GM21737 (cell line): ENCODE data around the gene PCED1B.

ENCODE experiments used
- ATAC-seq: cut with Tn5 transposase; IDR thresholded peaks from one replicate; pipeline ENCODE4 v1.9.1; 2021; ENCODE audit warnings: mild to moderate bottlenecking, moderate library complexity; ENCODE audit not compliant: unreplicated experiment

The PCED1B gene

DNA sequence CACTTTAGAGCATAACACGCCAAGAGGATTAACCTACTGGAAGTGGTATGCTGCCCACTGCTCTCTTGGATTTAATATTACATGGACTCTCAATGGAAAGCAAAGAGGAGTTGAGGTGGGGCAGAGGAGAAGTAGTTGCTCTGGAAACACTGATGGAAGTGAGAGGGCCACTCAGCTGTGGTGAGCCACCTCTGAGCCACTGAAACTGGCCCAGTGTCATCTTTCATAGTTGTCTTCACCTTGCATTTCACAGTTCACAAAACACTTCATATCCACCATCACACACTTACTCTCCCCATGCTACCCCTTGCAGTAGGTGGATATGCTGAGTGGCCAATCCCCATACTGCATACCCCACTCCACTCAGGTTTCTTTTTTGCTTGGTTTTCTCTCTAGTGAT lies 12.2 kb upstream of the PCED1B start:
- no peak for ATAC-seq

DNA sequence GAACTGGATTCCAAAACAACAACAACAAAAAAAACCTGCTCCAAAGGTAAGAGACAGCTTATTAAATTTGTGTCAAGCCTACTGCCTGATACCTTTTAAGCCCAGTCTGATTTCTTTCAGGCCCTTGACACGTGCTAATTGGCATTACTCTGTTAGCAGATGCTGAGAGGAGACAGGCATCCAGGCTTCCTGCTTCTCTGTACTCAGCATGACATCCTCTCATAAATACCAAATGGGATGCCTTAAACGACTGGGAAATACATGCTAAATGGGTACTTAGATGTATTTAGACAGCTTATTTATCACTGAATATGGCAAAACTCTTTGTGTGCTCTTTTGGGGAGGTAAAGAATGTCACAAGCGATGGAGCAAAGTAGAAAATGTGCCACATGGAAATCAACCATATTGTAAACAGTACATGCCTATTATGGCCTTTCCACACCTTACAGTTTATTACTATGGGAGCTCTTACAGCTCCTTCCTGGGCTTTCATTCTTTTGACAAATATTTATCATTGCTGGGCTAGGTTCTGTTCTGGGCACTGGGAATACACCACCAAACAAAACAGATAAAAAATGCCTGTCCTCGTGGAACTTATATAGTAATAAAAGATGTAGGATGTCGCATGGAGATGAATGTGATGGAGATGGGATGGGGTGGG lies 11.5 kb upstream of the PCED1B start:
- ATAC-seq: no peak

DNA sequence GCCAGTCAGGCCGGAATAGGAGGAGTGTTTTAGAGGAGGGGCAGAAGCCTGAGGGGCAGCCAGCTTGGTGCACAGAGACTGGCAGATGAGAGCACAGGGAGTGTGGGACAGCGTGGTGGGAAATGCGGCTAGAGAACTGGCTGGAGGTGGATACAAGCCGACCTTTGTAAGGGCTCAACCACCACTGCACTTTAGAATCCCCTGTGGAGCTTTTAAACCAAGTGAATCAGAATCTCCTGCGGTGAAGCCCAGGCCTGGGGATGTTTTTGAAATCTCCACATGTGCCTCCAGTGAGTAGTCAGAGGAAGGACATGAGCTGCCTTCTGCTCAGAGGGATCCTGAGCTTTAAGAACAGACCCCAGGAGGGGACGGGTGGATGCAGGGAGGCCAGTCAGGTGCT lies 10.9 kb upstream of the PCED1B start:
- no peak for ATAC-seq

DNA sequence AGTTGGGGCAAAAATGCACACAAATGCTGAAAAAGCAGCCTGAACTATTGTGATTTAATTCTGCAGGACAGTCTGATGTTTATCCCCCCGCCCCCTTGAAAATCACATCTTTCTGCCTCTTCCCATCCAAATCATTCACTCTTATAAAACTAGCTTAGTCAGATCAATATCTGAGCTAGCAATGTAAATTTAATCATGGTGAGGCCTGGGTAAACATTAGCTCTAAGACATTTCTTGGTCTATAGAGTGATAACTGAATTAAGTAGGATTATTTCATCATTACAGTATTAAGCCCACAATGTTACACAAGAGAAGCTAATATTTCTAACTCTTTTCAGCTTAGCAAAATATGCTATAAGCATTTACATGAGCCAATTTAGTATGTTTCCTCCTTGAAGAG lies 9.1 kb upstream of the PCED1B start:
- ATAC-seq: no peak

DNA sequence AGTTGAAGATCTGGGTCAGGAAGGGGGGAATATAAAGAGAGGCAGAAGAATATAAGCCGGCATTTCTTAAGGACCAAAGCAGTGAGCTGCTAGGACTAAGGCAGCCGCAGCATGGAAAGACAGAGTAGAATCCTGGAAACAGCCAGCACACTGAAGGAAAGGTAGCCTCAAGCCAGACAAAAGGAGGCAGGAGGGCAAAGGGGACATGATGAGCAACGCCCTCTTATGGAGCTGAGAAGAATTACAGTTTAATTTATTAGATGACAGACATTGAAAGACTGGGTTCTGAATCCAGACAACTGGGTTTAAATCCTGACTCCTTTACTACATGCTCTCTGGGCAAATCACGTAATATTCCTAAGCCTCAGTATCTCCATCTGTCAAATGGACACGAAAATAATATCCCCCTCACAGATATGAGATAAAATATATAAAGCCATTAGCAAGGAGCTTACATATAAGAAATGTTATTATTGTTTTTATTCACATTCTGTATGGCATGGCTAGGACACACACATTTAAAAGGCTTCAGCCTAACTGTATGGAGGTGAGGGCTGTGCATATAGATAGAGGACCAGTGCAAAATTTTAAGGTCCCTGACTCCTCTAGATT lies 8.1 kb upstream of the PCED1B start:
- ATAC-seq: no peak

DNA sequence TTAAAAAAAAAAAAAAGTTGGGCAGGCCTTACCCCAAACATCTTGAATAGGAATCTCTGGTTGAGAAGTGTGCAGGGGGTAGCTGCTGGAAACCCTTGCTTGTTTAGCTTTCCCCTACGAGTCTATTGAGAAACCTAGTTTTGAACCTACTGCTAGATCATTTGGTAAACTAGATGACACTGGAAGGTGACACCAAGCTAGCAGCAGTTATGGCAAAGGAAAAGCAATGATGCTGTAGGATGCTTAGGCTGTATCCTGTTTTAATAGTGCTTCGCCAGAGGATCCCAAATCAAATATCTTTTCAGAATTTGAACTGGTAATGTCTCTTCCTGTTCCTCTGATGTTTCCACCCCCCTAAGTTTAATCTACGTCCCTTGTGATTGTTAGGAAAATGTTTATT lies 5.5 kb upstream of the PCED1B start:
- ATAC-seq: no peak

DNA sequence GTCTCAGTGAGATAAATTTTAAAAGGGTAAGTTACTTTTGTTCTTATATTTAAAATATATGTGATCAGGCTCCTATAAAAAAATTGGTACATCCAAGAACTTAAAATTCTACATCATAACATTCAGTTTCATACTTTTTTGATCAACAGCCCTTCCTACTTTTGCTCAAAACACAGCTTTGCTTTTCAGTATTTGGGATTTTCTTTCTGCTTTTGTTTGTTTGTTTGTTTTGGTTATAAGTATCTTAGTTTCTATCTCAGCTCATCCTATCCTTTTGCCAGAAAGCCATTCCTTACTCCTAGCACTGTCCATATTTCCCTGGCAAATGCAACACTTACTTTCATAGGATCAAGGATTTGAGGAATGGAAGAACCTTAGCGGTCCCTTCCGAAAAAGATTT lies 4.7 kb upstream of the PCED1B start:
- ATAC-seq: no peak

DNA sequence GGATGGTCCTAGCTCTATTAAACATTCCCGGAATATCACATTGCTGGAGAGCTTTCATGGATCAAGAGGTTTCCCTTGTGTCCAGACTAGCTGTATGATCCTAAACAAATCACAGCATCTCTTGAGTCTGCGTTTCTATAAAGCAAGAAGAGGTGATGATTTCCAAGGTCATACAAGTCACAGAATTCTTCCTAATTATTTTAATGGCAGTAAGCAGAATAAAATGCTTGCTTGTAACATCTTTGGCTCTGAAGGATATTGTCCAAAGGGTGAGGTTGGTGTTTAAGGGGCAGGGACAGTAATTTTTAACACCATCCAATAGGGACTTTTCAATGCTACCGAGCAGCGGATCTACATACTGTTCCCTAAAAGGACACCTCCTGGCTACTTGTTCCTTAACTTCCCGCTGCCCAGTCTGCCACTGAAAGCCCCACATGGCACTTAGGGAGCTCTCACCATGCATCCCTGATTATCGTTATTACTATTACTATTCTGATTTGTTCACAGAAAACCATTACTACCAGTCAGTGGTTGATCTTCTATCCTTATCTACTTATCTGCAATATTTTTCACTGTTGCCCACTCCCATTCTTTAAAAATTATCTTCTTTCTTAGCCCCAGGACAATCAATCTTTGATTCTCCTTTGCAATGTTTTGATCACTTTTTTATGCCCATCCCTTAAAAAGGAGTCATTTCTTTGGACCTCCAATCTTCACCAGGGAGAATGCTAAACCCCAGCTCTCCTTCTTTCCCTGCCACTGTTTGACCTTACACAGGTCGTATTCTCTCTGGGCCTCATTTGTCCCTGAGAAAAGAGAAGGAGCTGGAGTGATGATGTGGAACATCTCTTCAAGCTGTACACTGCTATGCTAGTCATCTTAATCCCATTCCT lies 4.0 kb upstream of the PCED1B start:
- no peak for ATAC-seq

DNA sequence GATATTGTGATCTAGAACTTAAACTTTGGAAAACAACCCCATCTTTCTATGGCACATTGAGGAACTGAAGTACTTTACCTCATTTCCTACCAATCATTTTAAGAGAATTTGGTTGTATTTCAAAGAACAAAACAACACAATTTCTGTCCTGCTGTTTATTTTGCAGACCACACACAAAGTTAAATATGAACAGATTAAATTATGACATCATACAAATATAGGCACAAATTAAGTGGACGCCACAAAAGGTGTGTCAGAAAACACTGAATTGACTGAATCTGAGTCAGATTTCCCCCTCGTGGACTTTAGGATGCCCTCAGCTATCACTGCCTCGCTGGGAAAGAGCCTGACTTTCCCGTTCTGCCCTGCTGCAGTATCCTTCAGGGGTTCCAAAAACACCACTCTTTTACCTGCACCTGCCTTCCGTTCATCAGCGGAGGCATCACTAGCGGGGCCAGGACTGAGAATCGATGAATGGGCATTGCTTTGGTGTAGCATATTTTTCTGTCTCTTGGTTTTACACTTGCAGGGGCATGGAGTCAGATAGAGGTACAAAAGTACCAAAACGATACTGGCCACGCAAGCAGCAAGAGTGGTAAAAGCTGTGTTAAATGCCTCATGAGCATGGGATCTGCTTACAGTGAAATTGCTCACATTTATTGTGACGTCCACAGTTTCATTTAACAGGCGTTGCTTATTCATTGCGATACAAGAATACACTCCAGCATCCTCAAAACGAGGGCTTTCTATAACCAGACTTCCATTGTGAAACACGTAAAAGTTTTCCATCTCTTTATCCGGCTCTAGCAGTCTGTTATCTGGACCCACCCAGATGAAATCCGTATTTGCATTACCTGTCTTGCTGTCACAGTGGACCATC lies 2.0 kb upstream of the PCED1B start:
- ATAC-seq: no peak

DNA sequence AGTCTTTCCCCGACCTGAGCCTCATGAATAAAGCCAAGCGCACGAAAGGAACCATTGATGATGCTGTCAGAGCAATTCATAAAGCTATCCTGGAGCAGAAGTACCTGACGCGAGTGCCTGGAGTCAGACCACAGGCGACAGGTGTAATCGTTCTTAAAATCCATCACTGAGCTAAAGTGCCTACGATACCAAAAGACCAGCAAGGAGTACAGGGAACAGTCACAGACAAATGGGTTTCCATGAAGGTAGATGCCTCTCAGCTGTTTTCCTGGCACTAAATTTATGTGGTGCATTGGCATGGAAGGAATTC lies 1.4 kb upstream of the PCED1B start:
- ATAC-seq: no peak

DNA sequence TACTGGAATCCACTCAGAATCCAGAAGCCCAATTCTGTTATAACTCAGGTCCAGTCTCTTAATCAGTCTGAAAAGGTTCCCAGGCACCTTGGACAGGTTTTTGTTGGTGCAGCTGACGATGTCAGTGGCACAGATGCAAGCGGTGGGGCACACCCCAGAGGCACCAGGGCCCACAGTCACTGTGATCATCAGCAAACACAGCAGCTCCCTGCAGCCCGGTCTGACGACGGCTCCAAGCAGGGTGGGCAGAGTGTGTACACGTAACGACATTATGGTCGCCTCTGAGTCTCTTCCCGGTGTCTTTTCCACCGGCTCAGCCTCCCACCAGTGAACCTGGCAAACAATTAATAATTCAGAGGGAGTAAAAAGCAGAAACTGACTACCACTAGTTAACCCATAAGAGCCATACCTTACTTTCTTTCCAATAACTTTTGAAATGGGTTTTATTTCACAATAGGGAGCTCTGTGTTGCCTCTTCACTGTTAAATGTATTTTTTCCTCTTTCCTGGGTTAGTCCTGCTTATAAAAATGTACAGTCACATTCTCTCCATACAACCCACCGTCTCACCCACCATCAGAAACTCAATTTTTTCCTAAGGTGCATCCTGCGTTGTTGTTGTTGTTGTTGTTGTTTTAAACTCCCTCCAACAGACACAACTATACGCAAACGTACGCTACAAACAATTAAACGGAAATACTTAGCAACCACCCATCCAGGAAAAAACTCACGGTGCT lies 521 bp upstream of the PCED1B start:
- ATAC-seq: no peak

DNA sequence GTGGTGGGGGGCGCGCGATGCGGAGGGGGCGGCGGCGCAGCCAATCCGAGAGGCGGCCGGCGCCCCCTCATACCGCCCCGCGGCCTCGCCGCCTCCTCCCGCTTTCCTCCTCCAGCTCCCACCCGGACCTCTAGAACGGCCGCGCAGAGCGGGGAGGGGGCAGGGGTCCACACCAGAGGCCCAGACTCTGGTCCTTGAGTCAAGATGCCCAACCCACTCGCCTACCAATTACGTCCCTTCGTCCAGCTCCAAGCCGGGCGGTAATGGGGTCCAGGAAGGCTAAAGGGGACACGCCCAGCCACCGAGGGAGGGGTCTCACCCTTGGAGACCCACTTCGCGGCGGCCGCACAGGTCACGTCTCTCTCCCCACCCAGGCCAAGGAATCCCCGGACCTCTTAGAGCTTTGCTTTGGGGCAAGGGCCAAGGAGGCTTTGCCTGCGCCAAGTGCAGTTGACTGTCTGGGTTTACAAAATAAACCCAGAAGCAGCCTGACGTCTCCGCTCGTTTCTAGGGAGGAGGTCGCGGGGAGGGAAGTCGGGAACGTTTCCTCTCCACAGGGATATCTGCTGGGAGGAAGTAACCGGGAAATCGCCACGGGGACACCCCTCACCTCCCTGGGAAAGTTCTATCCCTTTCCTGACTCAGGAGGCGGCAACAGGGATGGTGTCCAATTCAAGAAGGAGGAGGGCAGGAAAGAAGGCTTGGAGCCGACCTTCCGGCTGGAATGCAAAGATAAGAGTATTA lies 732 bp downstream of the PCED1B start:
- no peak for ATAC-seq

DNA sequence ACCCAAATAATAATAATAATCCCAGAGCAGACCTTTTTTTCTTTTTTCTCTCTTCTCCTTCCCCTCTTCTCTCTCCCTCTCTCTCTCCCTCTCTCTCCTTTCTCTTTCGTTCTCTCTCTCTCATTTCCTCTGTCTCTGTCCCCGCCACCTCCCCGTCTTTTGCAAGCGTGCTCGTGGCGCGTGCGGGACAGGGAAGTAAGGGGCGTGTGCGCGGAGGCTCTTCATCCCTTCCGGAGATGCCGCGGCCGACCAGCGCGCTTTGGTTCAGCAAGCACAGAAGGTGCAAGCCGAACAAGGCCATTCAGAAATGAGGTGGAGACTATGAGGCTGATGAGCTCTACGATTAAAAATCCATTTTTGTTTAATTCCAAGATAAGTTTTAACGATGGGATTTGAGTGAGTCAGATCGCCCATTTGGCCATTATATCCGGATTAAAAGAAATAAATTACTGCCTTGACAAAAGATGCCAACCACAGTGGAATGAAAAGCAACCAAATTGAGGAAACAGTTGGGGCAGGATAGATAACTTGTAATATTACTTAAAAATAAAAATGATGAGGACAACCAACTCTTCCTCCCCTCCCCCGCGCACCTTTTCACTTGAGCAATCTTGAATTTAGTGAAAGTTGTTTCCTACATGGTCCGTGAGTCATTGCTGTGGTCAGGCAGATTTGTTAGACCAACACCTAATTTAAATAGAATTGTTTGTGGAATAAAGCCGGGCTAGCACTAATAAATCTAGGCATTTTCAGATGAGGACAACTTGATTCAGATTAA lies 1.5 kb downstream of the PCED1B start:
- ATAC-seq: no peak

DNA sequence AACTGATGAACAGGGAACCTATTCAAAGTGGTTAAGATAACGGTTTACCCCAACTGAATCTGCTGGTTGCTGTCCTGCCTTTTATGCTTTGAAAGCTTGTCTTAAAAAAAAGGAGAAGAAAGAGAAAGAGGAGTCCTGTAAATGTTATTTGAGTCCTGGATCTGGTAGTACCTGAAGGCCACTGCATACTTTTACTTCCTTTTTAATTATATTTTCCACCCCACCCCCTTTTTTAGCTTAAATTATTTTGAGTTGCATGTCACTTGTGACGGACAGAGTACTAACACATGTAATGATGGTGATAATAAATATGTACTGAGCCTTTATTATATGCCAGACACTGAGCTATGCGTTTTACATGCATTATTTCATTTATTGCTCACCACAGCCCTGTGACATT lies 2.9 kb downstream of the PCED1B start:
- no peak for ATAC-seq

DNA sequence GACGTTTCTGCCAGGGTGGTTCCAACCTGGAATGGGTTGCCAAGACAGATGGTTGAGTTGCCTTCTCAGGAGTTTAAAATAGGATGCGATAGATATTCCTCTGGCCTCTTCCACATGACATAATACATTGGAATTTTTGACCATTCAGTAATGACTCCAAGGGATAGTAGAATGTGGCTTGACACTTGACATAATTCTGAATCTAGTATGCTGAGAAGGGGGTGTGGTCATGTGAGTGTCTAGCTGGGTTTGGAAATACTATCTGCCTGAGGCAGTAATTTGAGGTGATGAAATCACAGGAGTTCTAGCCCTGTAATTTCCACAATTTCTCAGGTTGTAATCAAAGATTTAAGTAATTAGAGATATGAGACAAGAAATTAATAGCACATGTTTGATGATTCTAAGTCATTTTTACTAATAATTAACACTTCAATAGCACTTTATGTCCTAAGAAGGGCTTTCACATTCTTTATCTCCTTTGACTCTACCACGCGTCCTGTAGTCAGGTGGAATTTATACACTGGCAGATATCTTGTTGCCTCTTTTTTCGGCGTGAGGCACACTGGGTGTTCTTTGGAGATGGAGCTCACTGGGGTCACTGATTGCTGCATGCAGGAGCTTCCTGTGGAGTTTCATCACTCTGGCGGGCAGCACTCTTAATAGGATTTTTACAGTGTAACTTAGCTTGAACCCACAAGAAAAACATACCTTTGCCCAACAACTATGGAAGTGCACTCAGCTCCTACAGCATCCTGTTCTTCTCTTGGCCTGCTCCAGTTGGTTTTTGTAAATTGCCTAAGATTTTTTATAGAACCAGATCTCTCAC lies 3.6 kb downstream of the PCED1B start:
- no peak for ATAC-seq

DNA sequence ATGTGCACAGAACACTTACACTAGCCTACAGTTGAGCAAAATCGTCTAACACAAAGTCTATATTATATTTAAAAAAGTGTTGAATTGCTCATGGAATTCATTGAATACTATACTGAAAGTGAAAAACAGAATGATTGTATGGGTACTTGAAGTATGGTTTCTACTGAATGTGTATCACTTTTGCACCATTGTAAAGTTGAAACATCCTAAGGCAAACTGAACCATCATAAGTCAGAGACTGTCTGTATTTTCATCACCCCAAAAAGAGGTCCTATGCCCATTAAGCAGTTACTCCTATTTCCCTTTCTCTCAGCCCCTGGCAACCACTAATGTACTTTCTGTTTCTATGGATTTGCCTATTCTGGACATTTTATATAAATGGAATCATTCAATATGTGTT lies 4.8 kb downstream of the PCED1B start:
- no peak for ATAC-seq

DNA sequence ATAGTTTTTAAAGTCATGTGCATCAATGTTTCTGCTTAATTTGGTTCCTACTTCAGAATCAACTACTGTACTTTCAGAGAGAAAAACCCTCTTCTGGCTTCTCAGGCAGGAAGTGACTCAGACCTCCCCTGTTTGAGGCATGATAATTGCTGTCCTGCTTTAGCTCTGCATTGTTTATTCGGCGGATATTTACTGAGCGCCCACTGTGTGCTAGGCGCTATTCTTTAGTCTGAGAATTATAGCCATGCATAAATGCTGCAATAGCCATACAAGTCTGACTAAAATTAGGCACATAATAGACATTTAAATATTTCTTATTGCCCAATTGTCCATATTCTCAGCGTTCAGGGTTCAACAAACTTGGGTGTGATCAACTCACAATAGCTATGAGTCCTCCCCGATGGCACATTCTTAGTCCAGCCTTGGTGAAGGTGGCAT lies 6.4 kb downstream of the PCED1B start:
- no peak for ATAC-seq

DNA sequence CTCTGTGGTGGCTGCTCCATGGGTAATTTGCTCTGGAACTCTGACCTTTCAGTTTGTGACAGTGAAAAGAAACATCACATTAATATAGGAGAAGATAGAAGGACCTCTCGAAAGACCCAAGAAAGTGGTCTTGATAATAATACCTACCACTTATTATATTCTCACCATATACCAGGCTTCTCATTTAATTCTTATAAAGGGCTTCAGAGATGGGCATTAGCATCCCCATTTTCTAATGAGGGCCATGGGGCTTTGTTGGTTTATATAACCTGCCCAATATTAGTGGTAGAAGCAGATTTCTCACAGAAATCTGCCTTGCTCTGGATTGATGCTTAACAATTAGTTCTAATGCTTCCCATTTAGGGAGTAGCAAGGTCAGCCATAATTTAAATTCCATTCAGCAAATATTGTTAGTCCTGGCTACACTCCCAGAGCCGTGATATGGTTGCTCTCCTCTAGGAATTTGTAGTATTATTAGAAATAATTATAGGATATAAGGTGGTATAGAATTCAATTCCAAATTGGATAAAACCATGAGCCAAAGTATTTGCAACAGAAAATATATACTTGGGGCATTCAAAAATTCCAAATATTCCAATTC lies 7.8 kb downstream of the PCED1B start:
- no peak for ATAC-seq
